Trophoblast cell (in vitro differentiated cells and primary cell): Measurements from ENCODE around the gene CTAG1B.
"Not testable (repeated sequence)": the region's sequence is repeated elsewhere in the genome, so short reads cannot be mapped to it uniquely, and the experiment has no call there.

ENCODE experiments used
- DNase-seq, 2 donors: peaks; one replicate each; pipeline ENCODE4 v3.0.0-alpha.2; 2016
- H2AFZ ChIP-seq: 2 replicates; pipeline ENCODE4 v1.6.1; 2013; ENCODE audit warnings: low read length, moderate library complexity, mild to moderate bottlenecking; ENCODE audit not compliant: insufficient read depth, poor library complexity
- H2AK5ac ChIP-seq: 2 replicates; pipeline ENCODE4 v1.6.1; 2013; ENCODE audit warnings: mild to moderate bottlenecking, low read length
- H2BK120ac ChIP-seq: 2 replicates; pipeline ENCODE4 v1.6.1; 2013; ENCODE audit warnings: low read length, mild to moderate bottlenecking, moderate library complexity; ENCODE audit not compliant: insufficient read depth, poor library complexity
- H2BK12ac ChIP-seq: 2 replicates; pipeline ENCODE4 v1.6.1; 2013; ENCODE audit warnings: mild to moderate bottlenecking, low read length, moderate library complexity
- H2BK5ac ChIP-seq: 2 replicates; pipeline ENCODE4 v1.6.1; 2013; ENCODE audit warnings: low read length, low read depth, moderate library complexity, mild to moderate bottlenecking; ENCODE audit not compliant: poor library complexity
- H3K14ac ChIP-seq: 2 replicates; pipeline ENCODE4 v1.6.1; 2013; ENCODE audit warnings: mild to moderate bottlenecking, low read length
- H3K18ac ChIP-seq: 2 replicates; pipeline ENCODE4 v1.6.1; 2013; ENCODE audit warnings: mild to moderate bottlenecking, low read length
- H3K23ac ChIP-seq: 2 replicates; pipeline ENCODE4 v1.6.1; 2013; ENCODE audit warnings: low read length
- H3K27ac ChIP-seq: 2 replicates; pipeline ENCODE4 v1.5.1; 2013; ENCODE audit warnings: low read depth, mild to moderate bottlenecking, inconsistent platforms, low read length, moderate library complexity
- H3K27me3 ChIP-seq: 2 replicates; pipeline ENCODE4 v1.6.1; 2013; ENCODE audit warnings: inconsistent platforms, mild to moderate bottlenecking, low read length, moderate library complexity; ENCODE audit not compliant: insufficient read depth
- H3K36me3 ChIP-seq, 2 experiments: 1 replicate in 1 of 2; 2 replicates in 1 of 2; pipeline ENCODE4 v1.6.1; 2013; ENCODE audit warnings: low read length in 2 of 2, mild to moderate bottlenecking in 2 of 2, moderate library complexity in 1 of 2; ENCODE audit not compliant: insufficient read depth in 2 of 2, control insufficient read depth in 1 of 2
- H3K4ac ChIP-seq: 2 replicates; pipeline ENCODE4 v1.6.1; 2013; ENCODE audit warnings: low read depth, mild to moderate bottlenecking, low read length, moderate library complexity
- H3K4me1 ChIP-seq, 2 experiments: 1 replicate in 1 of 2; 2 replicates in 1 of 2; pipeline ENCODE4 v1.6.1; 2013; ENCODE audit warnings: low read length in 2 of 2, mild to moderate bottlenecking in 2 of 2, moderate library complexity in 1 of 2; ENCODE audit not compliant: insufficient read depth in 2 of 2, control insufficient read depth in 1 of 2
- H3K4me2 ChIP-seq: 2 replicates; pipeline ENCODE4 v1.6.1; 2013; ENCODE audit warnings: inconsistent platforms, mild to moderate bottlenecking, low read length, moderate library complexity
- H3K4me3 ChIP-seq: 2 replicates; pipeline ENCODE4 v1.5.1; 2013; ENCODE audit warnings: mild to moderate bottlenecking, low read depth, low read length, inconsistent platforms
- H3K79me1 ChIP-seq: one replicate; pipeline ENCODE4 v1.6.1; 2013; ENCODE audit warnings: low read length
- H3K79me2 ChIP-seq: 2 replicates; pipeline ENCODE4 v1.6.1; 2013; ENCODE audit warnings: low read length, mild to moderate bottlenecking; ENCODE audit not compliant: control insufficient read depth, insufficient read depth, poor library complexity
- H3K9ac ChIP-seq: 2 replicates; pipeline ENCODE4 v1.6.1; 2013; ENCODE audit warnings: mild to moderate bottlenecking, low read length
- H3K9me3 ChIP-seq: 2 replicates; pipeline ENCODE4 v1.6.1; 2013; ENCODE audit warnings: low read depth, mild to moderate bottlenecking, control low read depth, inconsistent platforms, low read length; ENCODE audit not compliant: insufficient read depth
- H4K12ac ChIP-seq: 2 replicates; pipeline ENCODE4 v1.6.1; 2013; ENCODE audit warnings: low read depth, mild to moderate bottlenecking, low read length, moderate library complexity
- H4K8ac ChIP-seq: 2 replicates; pipeline ENCODE4 v1.6.1; 2013; ENCODE audit warnings: low read depth, mild to moderate bottlenecking, low read length, moderate library complexity
- H4K91ac ChIP-seq: one replicate; pipeline ENCODE4 v1.6.1; 2013; ENCODE audit warnings: low read depth, mild to moderate bottlenecking, low read length, moderate library complexity
- WGBS: extraction: QIAGEN DNeasy Blood & Tissue Kit; methylation state at CpG from one replicate; pipeline ENCODE4 v1.1.7; 2013; ENCODE audit warnings: missing lambda C conversion rate; ENCODE audit not compliant: insufficient read length, insufficient coverage; ENCODE audit errors: extremely low coverage; 5-methylcytosine and 5-hydroxymethylcytosine counted together

The CTAG1B gene

DNA sequence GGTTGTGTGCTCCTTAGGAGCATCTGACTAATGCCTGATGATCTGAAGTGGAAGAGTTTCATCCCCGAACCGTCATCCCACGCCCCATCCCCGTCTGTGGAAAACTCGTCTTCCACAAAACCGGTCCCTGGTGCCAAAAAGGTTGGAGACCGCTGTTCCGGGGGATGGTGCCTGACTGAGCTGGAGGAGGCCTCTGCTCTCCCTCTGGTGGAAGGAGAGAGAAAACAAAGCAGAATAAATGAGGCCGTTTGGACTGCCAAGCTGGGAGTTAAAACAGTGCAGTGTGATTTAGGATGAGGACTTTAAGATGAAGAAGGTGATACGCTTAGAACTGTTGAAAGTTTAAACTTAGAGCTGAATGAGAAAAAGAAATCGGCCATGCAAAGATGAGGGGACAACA, 14.6 kb upstream of the CTAG1B start:
- H2BK5ac ChIP-seq, H3K4me2 ChIP-seq, H3K4ac ChIP-seq, H3K27me3 ChIP-seq, H3K36me3 ChIP-seq, H3K79me2 ChIP-seq, H4K12ac ChIP-seq, H2AK5ac ChIP-seq, H3K27ac ChIP-seq, H3K18ac ChIP-seq, H3K79me1 ChIP-seq, H4K8ac ChIP-seq, H3K9ac ChIP-seq, DNase-seq, H3K4me1 ChIP-seq, H3K14ac ChIP-seq, H4K91ac ChIP-seq, H2BK120ac ChIP-seq, H3K4me3 ChIP-seq, H2BK12ac ChIP-seq, H2AFZ ChIP-seq, H3K9me3 ChIP-seq, H3K23ac ChIP-seq: not testable (repeated sequence)
- no CpG with 5 or more reads among the region's 11 CpGs for WGBS

DNA sequence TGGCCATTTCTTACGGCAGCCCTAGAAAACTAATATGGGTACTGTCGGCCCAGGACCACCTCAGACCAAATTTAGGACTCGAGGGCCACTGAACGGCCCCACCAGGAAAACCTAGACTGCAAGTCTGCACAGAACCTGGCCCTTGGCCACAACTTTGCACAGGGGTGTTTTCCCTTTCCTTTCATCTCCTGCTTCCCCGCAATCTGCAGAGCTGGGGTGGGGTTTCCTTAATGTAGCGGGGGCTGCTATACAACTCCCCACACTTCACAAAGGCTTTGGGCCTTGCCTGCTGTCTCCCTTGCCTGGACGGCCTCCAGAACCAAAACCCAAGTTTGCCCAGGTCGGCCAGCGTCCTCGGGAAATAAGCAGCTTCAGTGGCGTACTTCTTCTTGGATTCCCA, 11.9 kb upstream of the CTAG1B start:
- not testable (repeated sequence) for H3K4ac ChIP-seq, H2AFZ ChIP-seq, H3K23ac ChIP-seq, H3K79me2 ChIP-seq, H2BK12ac ChIP-seq, H3K18ac ChIP-seq, H2BK5ac ChIP-seq, H3K79me1 ChIP-seq, H3K4me3 ChIP-seq, H3K9me3 ChIP-seq, H3K9ac ChIP-seq, H3K36me3 ChIP-seq, H3K14ac ChIP-seq, H3K4me2 ChIP-seq, H3K27me3 ChIP-seq, H4K8ac ChIP-seq, H2BK120ac ChIP-seq, H2AK5ac ChIP-seq, H4K91ac ChIP-seq, H3K27ac ChIP-seq, H4K12ac ChIP-seq, DNase-seq, H3K4me1 ChIP-seq
- WGBS, result no CpG with 5 or more reads among the region's 11 CpGs

DNA sequence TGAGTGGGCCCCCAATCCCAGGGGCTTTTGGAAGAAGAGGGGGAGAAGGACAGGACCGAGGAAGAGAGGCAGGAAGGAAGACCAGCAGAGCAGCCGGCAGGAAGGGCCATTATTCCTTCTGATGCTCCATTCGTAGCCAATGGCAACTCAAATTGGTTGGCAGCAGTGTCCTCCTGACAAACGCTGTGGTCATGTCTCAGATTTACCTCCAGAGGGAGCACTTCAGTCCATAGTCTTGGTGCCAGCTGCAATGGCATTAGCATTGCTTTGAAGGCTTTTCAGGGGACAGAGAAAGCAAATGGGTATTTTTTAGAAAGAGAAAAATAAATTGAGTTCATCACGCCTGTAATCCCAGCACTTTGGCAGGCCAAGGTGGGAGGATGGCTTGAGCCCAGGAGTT, 9.9 kb upstream of the CTAG1B start:
- H4K12ac ChIP-seq, H3K14ac ChIP-seq, DNase-seq, H3K23ac ChIP-seq, H3K9me3 ChIP-seq, H3K4me3 ChIP-seq, H3K4me1 ChIP-seq, H3K4ac ChIP-seq, H3K27me3 ChIP-seq, H3K4me2 ChIP-seq, H2BK12ac ChIP-seq, H3K79me2 ChIP-seq, H4K91ac ChIP-seq, H3K18ac ChIP-seq, H2AK5ac ChIP-seq, H3K9ac ChIP-seq, H2BK5ac ChIP-seq, H4K8ac ChIP-seq, H2AFZ ChIP-seq, H2BK120ac ChIP-seq, H3K36me3 ChIP-seq, H3K27ac ChIP-seq, H3K79me1 ChIP-seq: not testable (repeated sequence)
- no CpG with 5 or more reads among the region's 5 CpGs for WGBS

DNA sequence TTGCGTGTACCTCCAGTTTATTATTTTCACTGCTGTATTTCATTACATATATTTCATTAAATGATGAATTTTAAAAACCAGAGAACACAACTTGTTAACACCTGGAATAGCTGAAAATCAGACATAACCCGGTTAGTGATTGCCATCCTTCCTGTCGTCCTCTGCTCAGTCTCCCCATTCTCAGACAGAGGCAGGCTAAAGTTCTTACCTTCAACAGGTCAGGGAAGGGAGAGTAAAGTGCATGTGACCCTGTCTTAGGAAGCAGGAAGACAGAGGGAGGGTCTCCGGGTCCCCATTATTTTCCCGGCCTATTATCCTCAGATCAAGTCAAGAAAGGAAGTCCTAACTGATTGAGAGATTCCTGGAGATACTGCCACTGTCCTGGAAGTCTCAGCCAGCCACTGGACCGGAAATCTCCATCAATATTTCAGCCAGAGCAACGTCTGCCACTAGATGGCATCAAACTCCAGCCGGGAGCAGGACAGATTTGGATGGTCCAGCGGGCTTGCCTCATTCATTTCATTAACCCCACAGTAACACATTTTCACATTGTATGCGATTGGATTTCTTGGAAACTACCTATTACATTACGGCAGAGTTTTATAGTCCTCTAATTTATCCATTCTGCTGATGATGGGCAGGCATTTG, 1.8 kb upstream of the CTAG1B start:
- DNase-seq, H3K9ac ChIP-seq, H4K8ac ChIP-seq, H3K9me3 ChIP-seq, H3K79me2 ChIP-seq, H3K27ac ChIP-seq, H3K23ac ChIP-seq, H4K12ac ChIP-seq, H2BK12ac ChIP-seq, H3K4me1 ChIP-seq, H3K4ac ChIP-seq, H2AFZ ChIP-seq, H4K91ac ChIP-seq, H3K27me3 ChIP-seq, H3K4me2 ChIP-seq, H2BK5ac ChIP-seq, H3K14ac ChIP-seq, H2AK5ac ChIP-seq, H2BK120ac ChIP-seq, H3K4me3 ChIP-seq, H3K79me1 ChIP-seq, H3K18ac ChIP-seq, H3K36me3 ChIP-seq: not testable (repeated sequence)
- WGBS, result no CpG with 5 or more reads among the region's 11 CpGs
